Transverse colon (tissue), 4 donors: ENCODE data around the gene DNHD1. TPM values are rescaled to one million over a fixed set of nuclear protein-coding genes. Genes with fewer than 3 reads are reported as not detected.
"Not testable (repeated sequence)": the region's sequence is repeated elsewhere in the genome, so short reads cannot be mapped to it uniquely, and the experiment has no call there.

ENCODE experiments used
- DNase-seq: peaks from one replicate; pipeline ENCODE4 v3.0.0-alpha.2; 2019
- H3K27ac ChIP-seq, 4 donors: fragments of 200-600 bp; sonication (generic); 2 replicates each; pipeline ENCODE4 v1.5.1; 2016 to 2018; ENCODE audit warnings: inconsistent platforms in 4 of 4
- H3K27me3 ChIP-seq: fragments of 200-600 bp; sonication (generic); 2 replicates; pipeline ENCODE4 v1.5.1; 2017; ENCODE audit warnings: inconsistent platforms
- H3K36me3 ChIP-seq, 4 donors: fragments of 200-600 bp; sonication (generic); 2 replicates each; pipeline ENCODE4 v1.5.1; 2017 to 2019; ENCODE audit warnings: inconsistent platforms in 4 of 4
- H3K4me1 ChIP-seq, 4 donors: fragments of 200-600 bp; sonication (generic); 2 replicates each; pipeline ENCODE4 v1.5.1; 2017 to 2020; ENCODE audit warnings: inconsistent platforms in 4 of 4
- H3K4me3 ChIP-seq, 4 donors: fragments of 200-600 bp; sonication (generic); 1 replicate in 1 of 4; 2 replicates in 3 of 4; pipeline versions ENCODE4 v1.5.1 to v1.6.1; 2017 to 2019; ENCODE audit warnings: inconsistent platforms in 4 of 4
- H3K9me3 ChIP-seq, 2 donors: fragments of 200-600 bp; sonication (generic); 2 replicates each; pipeline ENCODE4 v1.5.1; 2017 to 2019; ENCODE audit warnings: inconsistent platforms in 2 of 2
- CTCF ChIP-seq, 5 experiments: fragments of 200-600 bp in 3 of 5; fragments of 450-650 bp in 2 of 5; sonication (generic) in 3 of 5; IDR thresholded peaks; 1 replicate in 2 of 5; 2 replicates in 3 of 5; pipeline ENCODE4 v1.5.1; 2016 to 2017; ENCODE audit warnings: antibody characterized with exemption in 5 of 5, inconsistent platforms in 3 of 5, mild to moderate bottlenecking in 2 of 5, moderate library complexity in 1 of 5
- EP300 ChIP-seq: sonication (generic); formaldehyde crosslinking; IDR thresholded peaks from one replicate; pipeline ENCODE4 v1.6.1; 2017; ENCODE audit warnings: antibody characterized with exemption, low read depth
- POLR2A ChIP-seq: fragments of 450-650 bp; IDR thresholded peaks from one replicate; pipeline ENCODE4 v1.6.1; 2016; ENCODE audit warnings: antibody characterized with exemption, mild to moderate bottlenecking, moderate library complexity
- POLR2AphosphoS5 ChIP-seq, 3 donors: sonication (generic); formaldehyde crosslinking; IDR thresholded peaks; one replicate each; pipeline ENCODE4 v1.6.1; 2016; ENCODE audit warnings: antibody characterized with exemption in 3 of 3
- WGBS, 2 donors: methylation state at CpG; one replicate each; pipeline ENCODE4 v1.1.5; 2018; ENCODE audit warnings: low coverage in 1 of 2; 5-methylcytosine and 5-hydroxymethylcytosine counted together
- in situ Hi-C, 4 donors: fragments of 200-750 bp; cut with MboI; loops; one replicate each; pipeline versions ENCODE4 v1.15.0 to v1.15.1; 2017; ENCODE audit warnings: low sequenced_read_pairs in 3 of 4, low pct_ligation_motif_present in 1 of 4, low pct_unique_long_range_greater_than_20kb in 1 of 4
- intact Hi-C: fragments of 100-400 bp; cut with DNase I; formaldehyde crosslinking; loops from one replicate; pipeline ENCODE4 v1.15.1; 2023; ENCODE audit warnings: low total_unique reads
- total RNA-seq, 4 donors: library from RNA; depleted of rRNA; stranded (reverse); fragments of >200 nt; gene quantifications; one replicate each; pipeline ENCODE4 v1.1.0, GENCODE V29; 2016

The DNHD1 gene
- total RNA-seq, 4 donors from 2014 or later = 19.3 to 57.5 (median 34.0) TPM

- no peak for DNase-seq
- 40 to 59% methylated on average over 2 to 3 of the region's 3 CpGs for WGBS, 2 donors
- in situ Hi-C loops = no loop called here
- Histone ChIP-seq H3K4me1 (no peaks in the 10 kb centered on the region), H3K36me3 (no peaks in the 10 kb centered on the region), H3K4me3 (no peak overlapping the region), H3K27ac (no peak overlapping the region), H3K27me3 (no peaks in the 10 kb centered on the region), H3K9me3 (no peaks in the 10 kb centered on the region)
- intact Hi-C loops = no loop called here
- no peak for TF ChIP-seq CTCF (IDR thresholded peaks at IDR 0.05)
- TF ChIP-seq EP300 = no peak
- TF ChIP-seq POLR2A = no peak
- no peak for TF ChIP-seq POLR2AphosphoS5 (IDR thresholded peaks at IDR 0.05)
Measured at GRCh38 chr11:6520265-6520664, 23.2 kb downstream of the DNHD1 start.

GRCh38 chr11:6521946-6522345 lies 24.9 kb downstream of the DNHD1 start:
- 78 to 96% methylated on average over 3 of the region's 3 CpGs for WGBS, 2 donors
- H3K9me3 ChIP-seq, DNase-seq, H3K27ac ChIP-seq, H3K4me3 ChIP-seq, in situ Hi-C loops, H3K27me3 ChIP-seq, intact Hi-C loops, H3K36me3 ChIP-seq, H3K4me1 ChIP-seq: not testable (repeated sequence)

- no peaks in the 10 kb centered on the region for H3K36me3 ChIP-seq
- no peak overlapping the region for H3K4me3 ChIP-seq
- DNase-seq = no peak
- H3K9me3 ChIP-seq = no peaks in the 10 kb centered on the region
- no peaks in the 10 kb centered on the region for H3K27me3 ChIP-seq
- in situ Hi-C loops (no loop called here), intact Hi-C loops (no loop called here)
- no peaks in the 10 kb centered on the region for H3K4me1 ChIP-seq
- WGBS, 2 donors = 0 to 2% methylated on average over 1 of the region's 1 CpG
- no peak for TF ChIP-seq POLR2AphosphoS5 (IDR thresholded peaks at IDR 0.05)
- TF ChIP-seq CTCF (IDR thresholded peaks at IDR 0.05) = no peak
- no peak overlapping the region for H3K27ac ChIP-seq
Measured at GRCh38 chr11:6523253-6523652, 26.2 kb downstream of the DNHD1 start.

- Histone ChIP-seq H3K27me3 (no peaks in the 10 kb centered on the region), H3K9me3 (no peaks in the 10 kb centered on the region), H3K36me3 (no peaks in the 10 kb centered on the region), H3K27ac (no peak overlapping the region), H3K4me1 (no peaks in the 10 kb centered on the region), H3K4me3 (no peak overlapping the region)
- no peak for TF ChIP-seq POLR2A
- no peak for TF ChIP-seq POLR2AphosphoS5 (IDR thresholded peaks at IDR 0.05)
- no peak for TF ChIP-seq EP300
- TF ChIP-seq CTCF (IDR thresholded peaks at IDR 0.05) = no peak
- in situ Hi-C loops (no loop called here), intact Hi-C loops (no loop called here)
- no peak for DNase-seq
- 83 to 88% methylated on average over 3 of the region's 3 CpGs for WGBS, 2 donors
Measured at GRCh38 chr11:6526411-6527135, 29.5 kb downstream of the DNHD1 start.

GRCh38 chr11:6529266-6529665 lies 32.2 kb downstream of the DNHD1 start:
- Histone ChIP-seq H3K4me1 (no peaks in the 10 kb centered on the region), H3K36me3 (no peaks in the 10 kb centered on the region), H3K27me3 (no peaks in the 10 kb centered on the region), H3K27ac (no peak overlapping the region), H3K9me3 (no peaks in the 10 kb centered on the region), H3K4me3 (no peak overlapping the region)
- no peak for DNase-seq
- TF ChIP-seq POLR2A (no peak), EP300 (no peak)
- in situ Hi-C loops = no loop called here
- WGBS, 2 donors = 85% methylated on average over 2 of the region's 2 CpGs; no CpG with 5 or more reads in 1 of the 2 donors
- intact Hi-C loops = no loop called here
